Measurements from ENCODE around the gene AADAT.

AADAT gene

DNA sequence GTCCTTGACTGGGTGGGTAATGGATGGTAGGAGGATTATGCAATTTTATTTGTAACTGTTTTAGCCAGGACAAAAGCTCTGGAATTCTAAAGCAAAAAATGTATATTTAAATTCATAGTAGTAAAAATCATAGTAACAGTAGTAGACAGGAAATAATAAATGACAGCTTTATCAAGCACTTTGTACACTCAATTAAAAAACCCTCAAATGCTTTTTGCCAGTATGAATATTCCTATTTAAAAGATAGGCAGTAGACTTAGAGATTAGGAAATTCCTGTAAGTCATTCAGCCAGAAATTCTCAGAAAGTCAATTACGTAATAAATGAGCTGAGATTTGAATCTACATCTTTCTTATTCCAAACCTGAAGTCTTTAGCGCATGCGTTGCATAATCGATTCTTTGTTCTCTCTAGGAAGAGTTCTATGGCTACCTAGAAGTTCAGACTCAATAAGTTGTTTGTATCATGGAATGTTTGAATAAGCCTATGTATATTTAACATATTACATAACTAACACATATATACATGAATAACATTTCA lies 2.5 kb downstream of the AADAT start:
- Histone ChIP-seq H3K4me1 (ENCODE audit: control insufficient read depth, low read length) (no peaks in the 10 kb centered on the region), H3F3A (ENCODE audit: control insufficient read depth, insufficient read depth) (no peaks in the 10 kb centered on the region), H4K20me1 (ENCODE audit: control insufficient read depth, insufficient read depth, low read depth, low read length) (no peaks in the 10 kb centered on the region), H3K36me3 (ENCODE audit: control insufficient read depth, low read length) (no peaks in the 10 kb centered on the region), H3K9me3 (ENCODE audit: control insufficient read depth, insufficient read depth, low read length) (no peaks in the 10 kb centered on the region; the same call in 1 of the 2 replicates), H3K27me3 (ENCODE audit: control insufficient read depth, low read length) (no peaks in the 10 kb centered on the region), H3K4me2 (ENCODE audit: low read length) (no peak overlapping the region), H3K9me2 (replicated peaks; ENCODE audit: control insufficient read depth, low read length) (no peaks in the 10 kb centered on the region), H3K4me3 (ENCODE audit: low read length) (no peak overlapping the region), H3K79me2 (ENCODE audit: control insufficient read depth, low read length) (no peaks in the 10 kb centered on the region), H3K27ac (ENCODE audit: low read depth, low read length) (no peak overlapping the region)
- TF ChIP-seq, protein P1, sequence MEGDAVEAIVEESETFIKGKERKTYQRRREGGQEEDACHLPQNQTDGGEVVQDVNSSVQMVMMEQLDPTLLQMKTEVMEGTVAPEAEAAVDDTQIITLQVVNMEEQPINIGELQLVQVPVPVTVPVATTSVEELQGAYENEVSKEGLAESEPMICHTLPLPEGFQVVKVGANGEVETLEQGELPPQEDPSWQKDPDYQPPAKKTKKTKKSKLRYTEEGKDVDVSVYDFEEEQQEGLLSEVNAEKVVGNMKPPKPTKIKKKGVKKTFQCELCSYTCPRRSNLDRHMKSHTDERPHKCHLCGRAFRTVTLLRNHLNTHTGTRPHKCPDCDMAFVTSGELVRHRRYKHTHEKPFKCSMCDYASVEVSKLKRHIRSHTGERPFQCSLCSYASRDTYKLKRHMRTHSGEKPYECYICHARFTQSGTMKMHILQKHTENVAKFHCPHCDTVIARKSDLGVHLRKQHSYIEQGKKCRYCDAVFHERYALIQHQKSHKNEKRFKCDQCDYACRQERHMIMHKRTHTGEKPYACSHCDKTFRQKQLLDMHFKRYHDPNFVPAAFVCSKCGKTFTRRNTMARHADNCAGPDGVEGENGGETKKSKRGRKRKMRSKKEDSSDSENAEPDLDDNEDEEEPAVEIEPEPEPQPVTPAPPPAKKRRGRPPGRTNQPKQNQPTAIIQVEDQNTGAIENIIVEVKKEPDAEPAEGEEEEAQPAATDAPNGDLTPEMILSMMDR (IDR thresholded peaks at IDR 0.05; ENCODE audit: low read depth, low read length, poor library complexity, severe bottlenecking) = no peak

DNA sequence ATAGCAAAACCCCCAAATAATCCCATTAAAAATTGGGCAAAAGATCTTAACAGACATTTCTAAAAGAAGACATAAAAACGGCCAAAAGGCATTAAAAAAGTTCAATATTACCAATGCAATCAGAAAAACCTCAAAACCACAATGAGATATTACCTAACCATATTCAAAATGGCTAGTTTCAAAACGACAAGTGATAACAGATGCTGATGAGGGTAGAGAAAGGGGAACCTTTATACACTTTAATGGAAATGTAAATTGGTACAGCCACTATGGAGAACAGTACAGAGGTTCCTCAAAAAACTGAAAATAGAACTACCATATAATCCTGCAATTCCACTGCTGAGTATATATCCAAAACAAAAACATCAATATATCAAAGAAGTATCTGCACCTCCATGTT lies 6.2 kb downstream of the AADAT start:
- Histone ChIP-seq H3K4me2 (ENCODE audit: low read length) (no peak overlapping the region), H3K27ac (ENCODE audit: low read depth, low read length) (no peak overlapping the region), H3K4me3 (ENCODE audit: low read length) (no peak overlapping the region), H4K20me1 (ENCODE audit: control insufficient read depth, insufficient read depth, low read depth, low read length) (no peaks in the 10 kb centered on the region), H3K4me1 (ENCODE audit: control insufficient read depth, low read length) (no peaks in the 10 kb centered on the region), H3K27me3 (ENCODE audit: control insufficient read depth, low read length) (no peaks in the 10 kb centered on the region), H3F3A (ENCODE audit: control insufficient read depth, insufficient read depth) (no peaks in the 10 kb centered on the region), H3K36me3 (ENCODE audit: control insufficient read depth, low read length) (no peaks in the 10 kb centered on the region), H3K79me2 (ENCODE audit: control insufficient read depth, low read length) (no peaks in the 10 kb centered on the region), H3K9me2 (replicated peaks; ENCODE audit: control insufficient read depth, low read length) (no peaks in the 10 kb centered on the region), H3K9me3 (ENCODE audit: control insufficient read depth, insufficient read depth, low read length) (no peaks in the 10 kb centered on the region)
- TF ChIP-seq EZH2phosphoT487 (IDR thresholded peaks at IDR 0.05; ENCODE audit: borderline replicate concordance, low read length) = no peak
- TF ChIP-seq, protein P1 (IDR thresholded peaks at IDR 0.05; ENCODE audit: low read depth, low read length, poor library complexity, severe bottlenecking) = no peak

DNA sequence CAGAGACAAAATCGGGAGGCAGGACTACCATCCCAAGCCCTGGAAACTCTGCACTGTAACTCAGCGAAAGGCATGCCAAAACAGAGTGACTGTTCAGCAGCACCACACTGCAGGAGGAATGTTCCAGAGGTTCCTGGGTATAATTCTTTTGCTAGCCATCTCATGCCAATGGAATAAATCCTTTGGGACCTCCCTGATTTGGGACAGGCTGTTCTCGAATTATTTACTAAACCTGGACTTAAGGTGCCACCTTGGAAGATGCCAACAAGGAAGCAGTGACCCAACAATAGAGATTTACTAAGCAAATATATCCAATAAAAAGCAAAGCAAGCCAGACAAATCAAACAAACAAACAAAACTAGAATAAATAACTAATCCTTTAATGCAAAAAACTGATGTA lies 9.3 kb downstream of the AADAT start:
- Histone ChIP-seq H3K4me1 (ENCODE audit: control insufficient read depth, low read length) (no peaks in the 10 kb centered on the region), H3F3A (ENCODE audit: control insufficient read depth, insufficient read depth) (no peaks in the 10 kb centered on the region), H3K27ac (ENCODE audit: low read depth, low read length) (no peak overlapping the region), H3K4me2 (ENCODE audit: low read length) (no peak overlapping the region), H3K27me3 (ENCODE audit: control insufficient read depth, low read length) (no peaks in the 10 kb centered on the region), H3K9me2 (replicated peaks; ENCODE audit: control insufficient read depth, low read length) (no peaks in the 10 kb centered on the region), H3K79me2 (ENCODE audit: control insufficient read depth, low read length) (no peaks in the 10 kb centered on the region), H3K9me3 (ENCODE audit: control insufficient read depth, insufficient read depth, low read length) (no peaks in the 10 kb centered on the region), H3K36me3 (ENCODE audit: control insufficient read depth, low read length) (no peaks in the 10 kb centered on the region), H4K20me1 (ENCODE audit: control insufficient read depth, insufficient read depth, low read depth, low read length) (no peaks in the 10 kb centered on the region), H3K4me3 (ENCODE audit: low read length) (no peak overlapping the region)
- no peak for TF ChIP-seq EZH2phosphoT487 (IDR thresholded peaks at IDR 0.05; ENCODE audit: borderline replicate concordance, low read length)
- TF ChIP-seq, protein P1 (IDR thresholded peaks at IDR 0.05; ENCODE audit: low read depth, low read length, poor library complexity, severe bottlenecking) = no peak

All from DOHH2 (cell line).